ENCODE data around the gene AGBL1.

The AGBL1 gene

GRCh38 chr15:86894269-86894668 is 814.6 kb downstream of the AGBL1 start:
- ChIA-PET POLR2A (interaction anchor here (1.4 to 2.3 kb wide), 2 partner anchors 17 to 270 kb away, joined by 3 to 5 read pairs; no protein-coding TSS in a partner anchor), CTCF (interaction anchor here (1.1 to 1.3 kb wide), 3 partner anchors 12 to 29 kb away, joined by 3 to 5 read pairs (median 3); no protein-coding TSS in a partner anchor)

DNA sequence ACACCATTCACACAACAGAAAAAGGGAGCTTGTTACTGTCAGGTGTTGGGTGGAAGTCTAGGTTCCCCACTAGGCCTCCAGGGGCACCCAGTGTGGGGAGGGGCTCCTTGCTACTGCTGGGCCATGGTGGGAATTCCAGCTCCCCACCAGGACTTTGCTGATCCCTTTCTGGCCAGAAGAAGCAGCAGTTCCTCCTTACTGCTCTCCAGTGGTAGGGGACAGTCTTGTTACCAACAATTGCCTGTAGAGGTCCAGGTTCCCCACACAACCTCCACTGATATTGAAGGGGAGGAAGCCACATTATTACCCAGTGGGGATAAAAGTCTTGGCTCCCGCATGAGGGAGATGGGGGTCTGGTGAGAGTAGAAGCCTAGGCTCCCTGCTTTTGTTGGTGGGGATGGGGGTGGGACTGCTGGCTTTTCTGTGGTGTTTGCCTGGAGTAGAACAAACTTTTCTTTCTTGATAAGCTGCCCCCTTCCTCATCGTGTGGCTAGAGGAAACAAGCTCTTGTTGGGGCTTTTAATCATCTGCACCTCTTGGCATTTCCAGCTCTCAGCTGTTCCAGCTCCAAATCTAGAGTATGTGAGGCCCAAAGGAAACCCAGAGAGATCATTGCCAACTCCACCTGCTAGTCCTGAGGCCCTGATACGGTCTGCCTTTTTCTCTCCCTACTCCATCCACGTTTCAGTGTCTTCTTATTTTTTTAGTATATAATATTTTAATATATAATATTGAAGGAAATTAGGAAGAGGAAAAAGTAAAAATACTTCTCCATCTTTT is 824.2 kb downstream of the AGBL1 start:
- Histone ChIP-seq H3K4me3 (ENCODE audit: low read depth, low read length) (no peak overlapping the region), H3K36me3 (ENCODE audit: control insufficient read depth in 2 of 2, insufficient read depth in 1 of 2, low read length in 2 of 2) (no peaks in the 10 kb centered on the region), H3K9me3 (ENCODE audit: control insufficient read depth, insufficient read depth, low read depth, low read length) (no peaks in the 10 kb centered on the region; the same call in 1 of the 2 replicates), H3K27ac (ENCODE audit: extremely low read depth, low read depth, low read length) (no peak overlapping the region), H3K4me1 (ENCODE audit: control insufficient read depth, insufficient read depth, low read length) (peaks cover 8% of the 10 kb centered on the region)
- TF ChIP-seq ZBTB26 (tag by site-specific recombination; optimal IDR thresholded peaks at IDR 0.05): no peak
- TF ChIP-seq ZBTB17 (tag by site-specific recombination; IDR thresholded peaks at IDR 0.05): no peak
- TF ChIP-seq ATF2 (tag by site-specific recombination; IDR thresholded peaks at IDR 0.05; ENCODE audit: low read depth): no peak
- no peak for TF ChIP-seq ZNF354C (tag by site-specific recombination; IDR thresholded peaks at IDR 0.05; ENCODE audit: borderline replicate concordance, low read depth)
- TF ChIP-seq REPIN1 (tag by site-specific recombination; IDR thresholded peaks at IDR 0.05; ENCODE audit: low read depth): no peak
- TF ChIP-seq KLF8 (tag by site-specific recombination; IDR thresholded peaks at IDR 0.05): no peak
- no peak for TF ChIP-seq ZNF239 (tag by site-specific recombination; IDR thresholded peaks at IDR 0.05)
- no peak for TF ChIP-seq BCL11B (tag by site-specific recombination; IDR thresholded peaks at IDR 0.05; ENCODE audit: low read depth)
- no peak for TF ChIP-seq ZNF785 (tag by site-specific recombination; IDR thresholded peaks at IDR 0.05)
- ChIA-PET CTCF (interaction anchor here (0.7 to 1.4 kb wide), 4 partner anchors 11 to 25 kb away, joined by 3 to 4 read pairs (median 3); no protein-coding TSS in a partner anchor), POLR2A (interaction anchor here (0.6 kb wide), 1 partner anchor 259 kb away, joined by 3 read pairs; no protein-coding TSS in a partner anchor)

More at GRCh38 chr15:86894269-86894668, 814.6 kb downstream of the AGBL1 start:
- H3K4me1 ChIP-seq (ENCODE audit: control insufficient read depth, insufficient read depth, low read length): peaks cover 27% of the 10 kb centered on the region
- H3K36me3 ChIP-seq (ENCODE audit: control insufficient read depth in 2 of 2, insufficient read depth in 1 of 2, low read length in 2 of 2): no peaks in the 10 kb centered on the region
- H3K9me3 ChIP-seq (ENCODE audit: control insufficient read depth, insufficient read depth, low read depth, low read length): no peaks in the 10 kb centered on the region; the same call in 1 of the 2 replicates
- H3K4me3 ChIP-seq (ENCODE audit: low read depth, low read length): no peak overlapping the region
- no peak overlapping the region for H3K27ac ChIP-seq (ENCODE audit: extremely low read depth, low read depth, low read length)
- TF ChIP-seq YY2 (tag by site-specific recombination; IDR thresholded peaks at IDR 0.05) (no peak), ZNF548 (tag by site-specific recombination; IDR thresholded peaks at IDR 0.05) (no peak), ZBTB49 (tag by site-specific recombination; IDR thresholded peaks at IDR 0.05; ENCODE audit: low read depth) (no peak), BCL11B (tag by site-specific recombination; IDR thresholded peaks at IDR 0.05; ENCODE audit: low read depth) (no peak), ZNF354C (tag by site-specific recombination; IDR thresholded peaks at IDR 0.05; ENCODE audit: borderline replicate concordance, low read depth) (no peak), ZNF223 (tag by site-specific recombination; IDR thresholded peaks at IDR 0.05) (no peak), ZNF433 (tag by site-specific recombination; IDR thresholded peaks at IDR 0.05; ENCODE audit: low read depth) (no peak), ZNF37A (tag by site-specific recombination; IDR thresholded peaks at IDR 0.05) (no peak), ZNF311 (tag by site-specific recombination; IDR thresholded peaks at IDR 0.05; ENCODE audit: borderline replicate concordance) (no peak), PRDM1 (tag by site-specific recombination; IDR thresholded peaks at IDR 0.05) (no peak), ZFP37 (tag by site-specific recombination; IDR thresholded peaks at IDR 0.05) (no peak), KLF1 (tag by site-specific recombination; IDR thresholded peaks at IDR 0.05) (no peak), ZNF449 (tag by site-specific recombination; IDR thresholded peaks at IDR 0.05) (no peak), ZNF701 (tag by site-specific recombination; IDR thresholded peaks at IDR 0.05) (no peak)
